Right lobe of liver (tissue), 6 donors: ENCODE data around the gene YPEL3. TPM values are rescaled to one million over a fixed set of nuclear protein-coding genes. Genes with fewer than 3 reads are reported as not detected.

Experiments used
- ATAC-seq, 4 donors: fragments of 200-7000 bp; cut with Tn5 transposase; one replicate each; pipeline ENCODE4 v1.9.1; 2020; ENCODE audit warnings: mild to moderate bottlenecking in 4 of 4, moderate library complexity in 4 of 4
- DNase-seq, 3 donors: peaks; one replicate each; pipeline ENCODE4 v3.0.0-alpha.2; 2020
- H3K27ac ChIP-seq, 3 donors: fragments of 200-600 bp; one replicate each; pipeline ENCODE4 v1.8.0; 2022
- H3K27me3 ChIP-seq, 2 donors: fragments of 200-600 bp; one replicate each; pipeline ENCODE4 v1.8.0; 2022
- H3K36me3 ChIP-seq, 4 donors: fragments of 200-600 bp; sonication (generic) in 1 of 4; one replicate each; pipeline versions ENCODE4 v1.5.1 to v1.8.0; 2017 to 2022; ENCODE audit warnings: control low read depth in 1 of 4
- H3K4me1 ChIP-seq, 4 donors: fragments of 200-600 bp; sonication (generic) in 1 of 4; one replicate each; pipeline versions ENCODE4 v1.5.1 to v1.8.0; 2017 to 2022; ENCODE audit warnings: control low read depth in 1 of 4
- H3K4me3 ChIP-seq, 3 donors: fragments of 200-600 bp; one replicate each; pipeline ENCODE4 v1.8.0; 2022
- H3K9me3 ChIP-seq, 4 donors: fragments of 200-600 bp; sonication (generic) in 1 of 4; one replicate each; pipeline versions ENCODE4 v1.5.1 to v1.8.0; 2017 to 2022; ENCODE audit warnings: control low read depth in 1 of 4
- CTCF ChIP-seq, 4 donors: fragments of 200-600 bp in 3 of 4; fragments of 450-650 bp in 1 of 4; IDR thresholded peaks; one replicate each; pipeline versions ENCODE4 v1.5.1 to v1.8.0; 2016 to 2022; ENCODE audit warnings: antibody characterized with exemption in 4 of 4, mild to moderate bottlenecking in 2 of 4
- POLR2A ChIP-seq: fragments of 450-650 bp; IDR thresholded peaks from one replicate; pipeline ENCODE4 v1.6.1; 2017; ENCODE audit warnings: antibody characterized with exemption, mild to moderate bottlenecking
- WGBS: methylation state at CpG from one replicate; pipeline ENCODE4 v1.1.6; 2018; ENCODE audit warnings: low coverage, low lambda C conversion rate; ENCODE audit not compliant: insufficient coverage; ENCODE audit errors: missing lambda C conversion rate; 5-methylcytosine and 5-hydroxymethylcytosine counted together
- intact Hi-C, 2 donors: fragments of 100-400 bp; cut with DNase I; formaldehyde crosslinking; loops; one replicate each; pipeline versions ENCODE4 v1.11.2 to v1.14.1; 2022
- total RNA-seq, 6 experiments: library from RNA; depleted of rRNA in 2 of 6; stranded (reverse); fragments of >200 nt in 2 of 6; fragmentation: NEBNext Ultra II Directional in 3 of 6; extraction: Animal tissue kit (Norgen Biotek cat#: 25700) in 3 of 6; gene quantifications; one replicate each; pipeline versions ENCODE4 v1.1.0 to v1.2.4, GENCODE V29; 2016 to 2023
- donor health status: DM: no; HTN: yes; CAD: no.
- donor health status: DM: no; HTN: no; CAD: no.
- donor health status: DM: no; HTN: no; CAD: no.
- donor health status: DM: no; HTN: yes; CAD: no.
- donor health status: DM: no; HTN: yes; CAD: no.

The YPEL3 gene
- total RNA-seq, 6 experiments from 2014 or later = 13.5 to 46.5 (median 21.9) TPM

GRCh38 chr16:30137897-30138296, 41.9 kb upstream of the YPEL3 start:
- Histone ChIP-seq H3K4me3 (no peak overlapping the region), H3K27ac (no peak overlapping the region), H3K4me1 (no peaks in the 10 kb centered on the region), H3K36me3 (no peaks in the 10 kb centered on the region), H3K27me3 (no peaks in the 10 kb centered on the region), H3K9me3 (no peaks in the 10 kb centered on the region)
- no peak for DNase-seq
- intact Hi-C loops = no loop called here
- WGBS = 27% methylated on average over 1 of the region's 8 CpGs
- TF ChIP-seq POLR2A (no peak), CTCF (IDR thresholded peaks at IDR 0.05) (no peak)
- ATAC-seq = no peak

- Histone ChIP-seq H3K4me3 (no peak overlapping the region), H3K36me3 (no peaks in the 10 kb centered on the region), H3K4me1 (no peaks in the 10 kb centered on the region), H3K27ac (no peak overlapping the region), H3K9me3 (no peaks in the 10 kb centered on the region), H3K27me3 (no peaks in the 10 kb centered on the region)
- ATAC-seq (peak in 3 of 4 donors; percentile 33 to 47 (median 44)), DNase-seq (no peak)
- TF ChIP-seq POLR2A = no peak
- TF ChIP-seq CTCF (IDR thresholded peaks at IDR 0.05) = no peak
- 60% methylated on average over 10 of the region's 11 CpGs for WGBS
- intact Hi-C loops = no loop called here
These were observed 41.1 kb upstream of the YPEL3 start for GRCh38 chr16:30136971-30137605.

GRCh38 chr16:30132591-30132990, 36.6 kb upstream of the YPEL3 start:
- H3K36me3 ChIP-seq = no peaks in the 10 kb centered on the region
- H3K4me3 ChIP-seq = no peak overlapping the region
- no peak for DNase-seq
- intact Hi-C loops = no loop called here
- TF ChIP-seq POLR2A (no peak), CTCF (IDR thresholded peaks at IDR 0.05) (no peak)
- ATAC-seq = no peak
- 60% methylated on average over 2 of the region's 3 CpGs for WGBS
- no peaks in the 10 kb centered on the region for H3K9me3 ChIP-seq
- H3K4me1 ChIP-seq = no peaks in the 10 kb centered on the region
- H3K27ac ChIP-seq = no peak overlapping the region
- no peaks in the 10 kb centered on the region for H3K27me3 ChIP-seq

GRCh38 chr16:30131869-30132475, 36.0 kb upstream of the YPEL3 start:
- no peaks in the 10 kb centered on the region for H3K27me3 ChIP-seq
- intact Hi-C loops = no loop called here
- H3K27ac ChIP-seq = no peak overlapping the region
- no peaks in the 10 kb centered on the region for H3K4me1 ChIP-seq
- no peak overlapping the region for H3K4me3 ChIP-seq
- DNase-seq (no peak), ATAC-seq (no peak)
- no peaks in the 10 kb centered on the region for H3K9me3 ChIP-seq
- no peak for TF ChIP-seq CTCF (IDR thresholded peaks at IDR 0.05)
- TF ChIP-seq POLR2A = no peak
- 71% methylated on average over 1 of the region's 4 CpGs for WGBS
- no peaks in the 10 kb centered on the region for H3K36me3 ChIP-seq
